ENCODE data around the gene ATL2.

DNA sequence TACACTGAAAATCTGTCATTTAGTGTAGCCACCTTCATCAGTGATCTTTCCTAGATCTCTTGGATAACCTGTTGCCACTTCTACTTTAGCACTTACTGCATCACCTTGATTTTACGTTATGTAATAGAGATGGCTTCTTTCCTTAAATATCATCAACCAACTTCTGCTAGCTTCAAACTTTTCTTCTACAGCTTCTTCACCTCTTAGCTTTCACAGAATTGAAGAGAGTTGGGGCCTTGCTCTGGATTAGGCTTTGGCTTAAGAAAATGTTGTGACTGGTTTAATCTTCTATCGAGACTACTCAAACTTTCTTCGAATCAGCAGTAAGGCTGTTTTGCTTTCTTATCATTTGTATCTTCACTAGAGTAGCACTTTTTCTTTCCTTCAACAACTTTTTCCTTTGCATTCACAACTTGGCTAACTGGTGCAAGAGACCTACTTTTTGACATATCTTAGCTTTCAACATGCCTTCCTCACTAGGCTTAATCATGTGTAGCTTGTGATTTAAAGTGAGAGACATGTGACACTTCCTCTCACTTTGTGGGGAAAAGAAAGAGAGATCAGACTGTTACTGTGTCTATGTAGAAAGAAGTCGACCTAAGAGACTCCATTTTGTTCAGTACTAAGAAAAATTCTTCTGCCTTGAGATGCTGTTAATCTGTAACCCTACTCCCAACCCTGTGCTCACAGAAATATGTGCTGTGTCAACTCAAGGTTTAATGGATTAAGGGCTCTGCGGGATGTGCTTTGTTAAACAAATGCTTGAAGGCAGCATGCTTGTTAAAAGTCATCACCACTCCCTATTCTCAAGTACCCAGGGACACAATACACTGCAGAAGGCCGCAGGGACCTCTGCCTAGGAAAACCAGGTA lies 99.6 kb downstream of the ATL2 start:
- TF ChIP-seq, protein P1, sequence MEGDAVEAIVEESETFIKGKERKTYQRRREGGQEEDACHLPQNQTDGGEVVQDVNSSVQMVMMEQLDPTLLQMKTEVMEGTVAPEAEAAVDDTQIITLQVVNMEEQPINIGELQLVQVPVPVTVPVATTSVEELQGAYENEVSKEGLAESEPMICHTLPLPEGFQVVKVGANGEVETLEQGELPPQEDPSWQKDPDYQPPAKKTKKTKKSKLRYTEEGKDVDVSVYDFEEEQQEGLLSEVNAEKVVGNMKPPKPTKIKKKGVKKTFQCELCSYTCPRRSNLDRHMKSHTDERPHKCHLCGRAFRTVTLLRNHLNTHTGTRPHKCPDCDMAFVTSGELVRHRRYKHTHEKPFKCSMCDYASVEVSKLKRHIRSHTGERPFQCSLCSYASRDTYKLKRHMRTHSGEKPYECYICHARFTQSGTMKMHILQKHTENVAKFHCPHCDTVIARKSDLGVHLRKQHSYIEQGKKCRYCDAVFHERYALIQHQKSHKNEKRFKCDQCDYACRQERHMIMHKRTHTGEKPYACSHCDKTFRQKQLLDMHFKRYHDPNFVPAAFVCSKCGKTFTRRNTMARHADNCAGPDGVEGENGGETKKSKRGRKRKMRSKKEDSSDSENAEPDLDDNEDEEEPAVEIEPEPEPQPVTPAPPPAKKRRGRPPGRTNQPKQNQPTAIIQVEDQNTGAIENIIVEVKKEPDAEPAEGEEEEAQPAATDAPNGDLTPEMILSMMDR (conservative IDR thresholded peaks at IDR 0.05; ENCODE audit: low read depth, low read length), result no peak
- TF ChIP-seq EZH2 (IDR thresholded peaks at IDR 0.05; ENCODE audit: borderline replicate concordance, low read depth, low read length, poor library complexity, severe bottlenecking), result no peak

Data from A673 (cell line).